Suppressor macrophage (primary cell): ENCODE data around the gene SLCO4A1.

Source experiments
- DNase-seq, 4 experiments: peaks; one replicate each; pipeline ENCODE4 v3.0.0-alpha.2; 2020 to 2022

SLCO4A1 gene

GRCh38 chr20:62718546-62718945, 76.2 kb downstream of the SLCO4A1 start:
- DNase-seq = no peak

DNA sequence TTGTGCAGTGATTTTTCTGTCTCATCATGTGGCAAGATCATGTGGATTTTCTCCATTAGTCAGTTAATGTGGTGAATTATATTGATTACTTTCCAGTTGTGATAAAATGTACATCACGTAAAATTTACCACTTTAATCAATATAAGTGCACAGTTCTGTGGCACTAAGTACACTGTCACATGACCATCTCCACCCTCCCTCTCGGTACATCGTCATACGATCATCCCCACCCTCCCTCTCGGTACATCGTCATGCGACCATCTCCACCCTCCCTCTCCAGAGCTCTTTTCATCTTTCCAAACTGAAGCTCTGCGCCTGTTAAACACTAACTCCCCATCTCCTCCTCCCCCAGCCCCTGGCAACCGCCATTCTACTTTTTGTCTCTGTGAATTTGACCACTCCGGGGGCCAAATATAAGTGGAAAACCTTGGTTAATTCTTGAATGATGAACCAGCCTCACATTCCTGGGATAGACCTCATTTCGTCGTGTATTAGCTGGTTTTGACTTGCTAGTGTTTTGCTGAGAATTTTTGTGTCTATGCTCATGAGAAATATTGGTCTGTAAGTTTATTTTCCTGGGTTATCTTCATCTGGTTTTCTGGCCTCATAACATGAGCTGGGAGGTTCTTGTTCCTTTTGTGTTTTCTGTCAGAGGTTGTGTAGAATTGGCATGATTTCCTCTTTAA, 77.1 kb downstream of the SLCO4A1 start:
- DNase-seq = no peak
